ENCODE data around the gene RHOJ. TPM values are rescaled to one million over a fixed set of nuclear protein-coding genes. Genes with fewer than 3 reads are reported as not detected.

The RHOJ gene
- total and polyA plus RNA-seq, 2 of the 13 experiments (the other 11 are each of a cell fraction or from before 2014, with no cell fraction given): 0.22 to 1.3 TPM

DNA sequence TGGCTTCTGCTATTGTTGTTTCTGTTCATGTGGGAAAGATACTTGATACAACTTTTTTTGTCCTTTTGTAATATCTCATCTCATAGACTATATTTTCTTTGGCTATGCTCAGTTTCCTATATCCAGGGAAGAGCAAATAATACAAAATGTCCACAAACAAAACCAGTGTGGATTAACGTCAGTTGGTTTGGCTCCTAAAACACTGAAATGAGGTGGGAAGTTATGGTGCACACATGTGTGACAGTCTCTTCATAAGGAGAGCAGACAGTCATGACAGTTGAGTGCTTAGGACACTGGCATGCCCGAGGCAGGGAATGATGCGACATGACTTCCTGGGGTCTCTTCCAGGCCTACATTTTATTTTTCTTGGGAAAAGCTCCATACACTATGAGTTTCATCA is 27.5 kb downstream of the RHOJ start:
- no peaks in the 10 kb centered on the region for H3K9me3 ChIP-seq (ENCODE audit: low read length)
- H3K79me2 ChIP-seq (ENCODE audit: insufficient read depth, low read length): no peaks in the 10 kb centered on the region
- no peaks in the 10 kb centered on the region for H4K20me1 ChIP-seq (ENCODE audit: insufficient read depth, low read length)
- no peaks in the 10 kb centered on the region for H3K36me3 ChIP-seq (replicated peaks in 1 of 2; ENCODE audit: control insufficient read depth in 1 of 2, insufficient read depth in 2 of 2, low read length in 2 of 2)
- FAIRE-seq: no peak
- ChIA-PET CTCF (ENCODE audit: low intra/inter-chr PET ratio, low total read pairs) (no interaction called here), POLR2A (no interaction called here)
- 7% methylated on average over 3 of the region's 3 CpGs for WGBS (ENCODE audit: low lambda C conversion rate)
- H3K4me2 ChIP-seq (ENCODE audit: low read depth, low read length): no peak overlapping the region
- H3K27ac ChIP-seq (ENCODE audit: extremely low read length, insufficient read depth, low read length): no peak overlapping the region
- no peak overlapping the region for H3K4me3 ChIP-seq (replicated peaks in 1 of 3; ENCODE audit: insufficient read depth in 1 of 3, low read depth in 2 of 3, low read length in 3 of 3)
- TF ChIP-seq ZNF530 (CRISPR knock-in tag; IDR thresholded peaks at IDR 0.05; ENCODE audit: low read depth) (no peak), MTA3 (CRISPR knock-in tag; IDR thresholded peaks at IDR 0.05) (no peak), KAT7 (CRISPR knock-in tag; IDR thresholded peaks at IDR 0.05; ENCODE audit: borderline replicate concordance) (no peak), CCAR2 (optimal IDR thresholded peaks at IDR 0.05; ENCODE audit: low read depth, low read length) (no peak), ZFX (CRISPR knock-in tag; IDR thresholded peaks at IDR 0.05; ENCODE audit: low read depth) (no peak), ZNF12 (CRISPR knock-in tag; IDR thresholded peaks at IDR 0.05) (no peak), ZNF276 (CRISPR knock-in tag; IDR thresholded peaks at IDR 0.05; ENCODE audit: low read depth) (no peak), AFF4 (CRISPR knock-in tag; IDR thresholded peaks at IDR 0.05) (no peak), FLYWCH1 (CRISPR knock-in tag; IDR thresholded peaks at IDR 0.05) (no peak), ZNF550 (CRISPR knock-in tag; IDR thresholded peaks at IDR 0.05; ENCODE audit: borderline replicate concordance) (no peak), SRSF9 (IDR thresholded peaks at IDR 0.05; ENCODE audit: borderline replicate concordance, insufficient read depth, low read depth, low read length, poor library complexity, severe bottlenecking) (no peak), ZBTB44 (CRISPR knock-in tag; IDR thresholded peaks at IDR 0.05) (no peak), ATF3 (CRISPR knock-in tag; IDR thresholded peaks at IDR 0.05) (no peak), ZBTB42 (CRISPR knock-in tag; IDR thresholded peaks at IDR 0.05) (no peak)
- TF ChIP-seq, protein P1, sequence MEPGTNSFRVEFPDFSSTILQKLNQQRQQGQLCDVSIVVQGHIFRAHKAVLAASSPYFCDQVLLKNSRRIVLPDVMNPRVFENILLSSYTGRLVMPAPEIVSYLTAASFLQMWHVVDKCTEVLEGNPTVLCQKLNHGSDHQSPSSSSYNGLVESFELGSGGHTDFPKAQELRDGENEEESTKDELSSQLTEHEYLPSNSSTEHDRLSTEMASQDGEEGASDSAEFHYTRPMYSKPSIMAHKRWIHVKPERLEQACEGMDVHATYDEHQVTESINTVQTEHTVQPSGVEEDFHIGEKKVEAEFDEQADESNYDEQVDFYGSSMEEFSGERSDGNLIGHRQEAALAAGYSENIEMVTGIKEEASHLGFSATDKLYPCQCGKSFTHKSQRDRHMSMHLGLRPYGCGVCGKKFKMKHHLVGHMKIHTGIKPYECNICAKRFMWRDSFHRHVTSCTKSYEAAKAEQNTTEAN (CRISPR knock-in tag; conservative IDR thresholded peaks at IDR 0.05): no peak
- no peaks in the 10 kb centered on the region for H3K4me1 ChIP-seq (ENCODE audit: insufficient read depth, low read length)
- no peak overlapping the region for H3K9ac ChIP-seq (ENCODE audit: insufficient read depth, low read depth, low read length)
- no peaks in the 10 kb centered on the region for H3K27me3 ChIP-seq (ENCODE audit: control insufficient read depth in 1 of 2, insufficient read depth in 2 of 2, low read length in 2 of 2)
- in situ Hi-C loops (cut with HindIII; ENCODE audit: extremely low pct_ligation_motif_present, low pct_unique_long_range_greater_than_20kb): no loop called here
- BruUV-seq (replicated peaks): no TSS peak
- ATAC-seq: no peak
- no peak overlapping the region for H2AFZ ChIP-seq (ENCODE audit: low read length)
- intact Hi-C loops (cut with micrococcal nuclease; ENCODE audit: unreplicated experiment): no loop called here
- DNase-seq (ENCODE audit: low spot score): no peak
